SK-N-MC (cell line): ENCODE data around the gene FAM124A.

Experiments used
- EZH2 ChIP-seq: fragments of 200-600 bp; sonication (generic); IDR thresholded peaks from one replicate; pipeline ENCODE4 v1.6.1; 2017; ENCODE audit warnings: antibody characterized with exemption
- FOXP2 ChIP-seq: optimal IDR thresholded peaks from 2 replicates; pipeline ENCODE3; 2011; ENCODE audit warnings: mild to moderate bottlenecking, moderate library complexity; ENCODE audit not compliant: insufficient read depth; ENCODE audit errors: extremely low read length, control extremely low read depth
- POLR2AphosphoS5 ChIP-seq: IDR thresholded peaks from 2 replicates; pipeline ENCODE4 v1.6.1; 2012; ENCODE audit warnings: mild to moderate bottlenecking, low read depth, low read length, borderline replicate concordance

DNA sequence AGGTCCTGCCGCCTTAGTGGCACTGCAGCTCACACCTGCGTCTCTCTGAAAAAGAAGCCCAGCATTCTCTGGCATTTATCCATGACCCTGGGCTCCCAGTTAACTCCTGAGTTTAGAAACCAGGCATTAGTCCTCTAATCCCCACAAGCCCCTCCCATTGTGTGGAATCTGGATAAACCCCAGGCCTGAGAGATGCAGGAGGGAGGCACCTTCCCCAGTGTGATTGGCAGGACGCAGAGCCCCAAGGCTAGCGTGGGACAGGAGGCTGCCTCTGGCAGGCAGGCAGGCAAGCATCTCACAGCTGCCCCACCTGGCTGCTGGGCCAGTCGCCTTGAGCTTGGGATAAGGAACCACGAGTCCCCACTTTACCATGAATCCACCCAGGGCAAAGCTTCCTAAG lies 106.3 kb downstream of the FAM124A start:
- TF ChIP-seq POLR2AphosphoS5 (no peak), EZH2 (no peak), FOXP2 (no peak)
